ENCODE data around the gene LARP4. TPM values are rescaled to one million over a fixed set of nuclear protein-coding genes. Genes with fewer than 3 reads are reported as not detected.
"Not testable (repeated sequence)": the region's sequence is repeated elsewhere in the genome, so short reads cannot be mapped to it uniquely, and the experiment has no call there.

LARP4 gene
- total and polyA plus RNA-seq, 2 experiments from 2014 or later, result 59.1 to 88.8 TPM

GRCh38 chr12:50521781-50522180, 121.1 kb downstream of the LARP4 start:
- not testable (repeated sequence) for DNase-seq (ENCODE audit: low spot score); H3K4me3 ChIP-seq; H3K4me2 ChIP-seq; ATAC-seq; H3K27ac ChIP-seq (ENCODE audit: low read depth); H3K4me1 ChIP-seq (ENCODE audit: insufficient read depth); H3K4me3 Mint-ChIP-seq; H2AFZ ChIP-seq; H3K27me3 ChIP-seq (ENCODE audit: insufficient read depth); H3K9me2 ChIP-seq (ENCODE audit: insufficient read depth); H3K9me3 Mint-ChIP-seq; H3K27me3 Mint-ChIP-seq (ENCODE audit: insufficient read depth, low read depth, poor library complexity); H3K36me3 Mint-ChIP-seq (ENCODE audit: low read depth); H3F3A ChIP-seq (replicated peaks; ENCODE audit: low read depth); H3K36me3 ChIP-seq (ENCODE audit: insufficient read depth); H3K27ac Mint-ChIP-seq
- peaks cover 14% of the 10 kb centered on the region for H3K4me1 Mint-ChIP-seq
- Histone ChIP-seq H3K79me2 (replicated peaks; ENCODE audit: insufficient read depth) (peaks cover 89% of the 10 kb centered on the region), H4K20me1 (replicated peaks; ENCODE audit: insufficient read depth) (peaks cover 21% of the 10 kb centered on the region)

- Mint-ChIP-seq H3K27me3 (ENCODE audit: insufficient read depth, low read depth, poor library complexity) (no peaks in the 10 kb centered on the region), H3K9me3 (no peaks in the 10 kb centered on the region), H3K4me3 (no peak overlapping the region), H3K4me1 (peaks cover 16% of the 10 kb centered on the region), H3K36me3 (ENCODE audit: low read depth) (peaks cover 6% of the 10 kb centered on the region), H3K27ac (peak overlapping the region; percentile 68)
- no peaks in the 10 kb centered on the region for H3F3A ChIP-seq (replicated peaks; ENCODE audit: low read depth)
- H3K79me2 ChIP-seq (replicated peaks; ENCODE audit: insufficient read depth), result peaks cover 79% of the 10 kb centered on the region
- peaks cover 13% of the 10 kb centered on the region for H4K20me1 ChIP-seq (replicated peaks; ENCODE audit: insufficient read depth)
- H3K27me3 ChIP-seq (ENCODE audit: insufficient read depth), result no peaks in the 10 kb centered on the region
- H3K4me3 ChIP-seq, result no peak overlapping the region
- H2AFZ ChIP-seq, result no peak overlapping the region
- ATAC-seq, result no peak
- no peaks in the 10 kb centered on the region for H3K9me2 ChIP-seq (ENCODE audit: insufficient read depth)
- no peak overlapping the region for H3K4me2 ChIP-seq
- no peaks in the 10 kb centered on the region; the same call in none of the 2 replicates for H3K4me1 ChIP-seq (ENCODE audit: insufficient read depth)
- DNase-seq (ENCODE audit: low spot score), result no peak
- H3K36me3 ChIP-seq (ENCODE audit: insufficient read depth), result no peaks in the 10 kb centered on the region
- 0 out of 2 replicates have a peak overlapping the region, but pooled peaks have one; percentile 11 for H3K27ac ChIP-seq (ENCODE audit: low read depth)
- TF ChIP-seq ETS1 (IDR thresholded peaks at IDR 0.05) (no peak), CTCF (conservative IDR thresholded peaks at IDR 0.05; ENCODE audit: low read depth in 2 of 2) (no peak; a peak in 1 of 4 replicates), ZNF331 (CRISPR knock-in tag; IDR thresholded peaks at IDR 0.05; ENCODE audit: low read depth) (no peak), REST (IDR thresholded peaks at IDR 0.05; ENCODE audit: unreplicated experiment) (no peak), CREB1 (CRISPR knock-in tag; IDR thresholded peaks at IDR 0.05; ENCODE audit: low read depth) (no peak), JUNB (IDR thresholded peaks at IDR 0.05; ENCODE audit: unreplicated experiment) (no peak), EZH2phosphoT487 (IDR thresholded peaks at IDR 0.05; ENCODE audit: unreplicated experiment) (no peak), POLR2AphosphoS5 (IDR thresholded peaks at IDR 0.05; ENCODE audit: low read depth) (no peak), EZH2 (IDR thresholded peaks at IDR 0.05; ENCODE audit: low read depth, unreplicated experiment) (no peak), ZNF114 (CRISPR knock-in tag; IDR thresholded peaks at IDR 0.05) (no peak), NANOG (IDR thresholded peaks at IDR 0.05; ENCODE audit: borderline replicate concordance) (no peak), STAT1 (IDR thresholded peaks at IDR 0.05; ENCODE audit: unreplicated experiment) (no peak)
Measured at GRCh38 chr12:50523772-50524171, 123.1 kb downstream of the LARP4 start.
